ENCODE results near the gene PRRG1. TPM values are rescaled to one million over a fixed set of nuclear protein-coding genes. Genes with fewer than 3 reads are reported as not detected.

The PRRG1 gene
- total and polyA plus RNA-seq, 2 donors from 2014 or later = 5.8 to 23.4 TPM

- Histone ChIP-seq H3K9me3 (ENCODE audit: control insufficient read depth in 2 of 3, insufficient read depth in 1 of 3, low read length in 3 of 3) (no peaks in the 10 kb centered on the region), H3K36me3 (ENCODE audit: control insufficient read depth in 2 of 3, insufficient read depth in 3 of 3, low read length in 3 of 3) (no peaks in the 10 kb centered on the region), H3K27ac (ENCODE audit: low read depth in 2 of 2, low read length in 2 of 2) (no peak overlapping the region), H3K9ac (ENCODE audit: low read length in 3 of 3) (no peak overlapping the region), H3K27me3 (ENCODE audit: control insufficient read depth, insufficient read depth, low read length) (no peaks in the 10 kb centered on the region), H3K4me1 (ENCODE audit: control insufficient read depth in 2 of 3, insufficient read depth in 2 of 3, low read depth in 1 of 3, low read length in 3 of 3) (no peaks in the 10 kb centered on the region), H3K4me3 (ENCODE audit: low read length in 3 of 3) (no peak overlapping the region)
- FAIRE-seq = no peak
- no peak for DNase-seq
- TF ChIP-seq, protein P1, sequence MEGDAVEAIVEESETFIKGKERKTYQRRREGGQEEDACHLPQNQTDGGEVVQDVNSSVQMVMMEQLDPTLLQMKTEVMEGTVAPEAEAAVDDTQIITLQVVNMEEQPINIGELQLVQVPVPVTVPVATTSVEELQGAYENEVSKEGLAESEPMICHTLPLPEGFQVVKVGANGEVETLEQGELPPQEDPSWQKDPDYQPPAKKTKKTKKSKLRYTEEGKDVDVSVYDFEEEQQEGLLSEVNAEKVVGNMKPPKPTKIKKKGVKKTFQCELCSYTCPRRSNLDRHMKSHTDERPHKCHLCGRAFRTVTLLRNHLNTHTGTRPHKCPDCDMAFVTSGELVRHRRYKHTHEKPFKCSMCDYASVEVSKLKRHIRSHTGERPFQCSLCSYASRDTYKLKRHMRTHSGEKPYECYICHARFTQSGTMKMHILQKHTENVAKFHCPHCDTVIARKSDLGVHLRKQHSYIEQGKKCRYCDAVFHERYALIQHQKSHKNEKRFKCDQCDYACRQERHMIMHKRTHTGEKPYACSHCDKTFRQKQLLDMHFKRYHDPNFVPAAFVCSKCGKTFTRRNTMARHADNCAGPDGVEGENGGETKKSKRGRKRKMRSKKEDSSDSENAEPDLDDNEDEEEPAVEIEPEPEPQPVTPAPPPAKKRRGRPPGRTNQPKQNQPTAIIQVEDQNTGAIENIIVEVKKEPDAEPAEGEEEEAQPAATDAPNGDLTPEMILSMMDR (IDR thresholded peaks at IDR 0.05; ENCODE audit: borderline replicate concordance, extremely low read depth, insufficient read depth) = no peak
- intact Hi-C loops (cut with DNase I) = no loop called here
Observed at GRCh38 chrX:37314531-37314930, 34.6 kb upstream of the PRRG1 start.

- H3K4me3 ChIP-seq (ENCODE audit: low read length in 3 of 3) = no peak overlapping the region
- TF ChIP-seq, protein P1 (IDR thresholded peaks at IDR 0.05; ENCODE audit: borderline replicate concordance, extremely low read depth, insufficient read depth) = no peak
- H3K9ac ChIP-seq (ENCODE audit: low read length in 3 of 3) = no peak overlapping the region
- intact Hi-C loops (cut with DNase I) = no loop called here
- H3K27me3 ChIP-seq (ENCODE audit: control insufficient read depth, insufficient read depth, low read length) = no peaks in the 10 kb centered on the region
- H3K4me1 ChIP-seq (ENCODE audit: control insufficient read depth in 2 of 3, insufficient read depth in 2 of 3, low read depth in 1 of 3, low read length in 3 of 3) = no peaks in the 10 kb centered on the region
- H3K9me3 ChIP-seq (ENCODE audit: control insufficient read depth in 2 of 3, insufficient read depth in 1 of 3, low read length in 3 of 3) = no peaks in the 10 kb centered on the region
- no peak for FAIRE-seq
- no peaks in the 10 kb centered on the region for H3K36me3 ChIP-seq (ENCODE audit: control insufficient read depth in 2 of 3, insufficient read depth in 3 of 3, low read length in 3 of 3)
- no peak overlapping the region for H3K27ac ChIP-seq (ENCODE audit: low read depth in 2 of 2, low read length in 2 of 2)
- no peak for DNase-seq
Observed at GRCh38 chrX:37315511-37316248, 33.5 kb upstream of the PRRG1 start.

DNA sequence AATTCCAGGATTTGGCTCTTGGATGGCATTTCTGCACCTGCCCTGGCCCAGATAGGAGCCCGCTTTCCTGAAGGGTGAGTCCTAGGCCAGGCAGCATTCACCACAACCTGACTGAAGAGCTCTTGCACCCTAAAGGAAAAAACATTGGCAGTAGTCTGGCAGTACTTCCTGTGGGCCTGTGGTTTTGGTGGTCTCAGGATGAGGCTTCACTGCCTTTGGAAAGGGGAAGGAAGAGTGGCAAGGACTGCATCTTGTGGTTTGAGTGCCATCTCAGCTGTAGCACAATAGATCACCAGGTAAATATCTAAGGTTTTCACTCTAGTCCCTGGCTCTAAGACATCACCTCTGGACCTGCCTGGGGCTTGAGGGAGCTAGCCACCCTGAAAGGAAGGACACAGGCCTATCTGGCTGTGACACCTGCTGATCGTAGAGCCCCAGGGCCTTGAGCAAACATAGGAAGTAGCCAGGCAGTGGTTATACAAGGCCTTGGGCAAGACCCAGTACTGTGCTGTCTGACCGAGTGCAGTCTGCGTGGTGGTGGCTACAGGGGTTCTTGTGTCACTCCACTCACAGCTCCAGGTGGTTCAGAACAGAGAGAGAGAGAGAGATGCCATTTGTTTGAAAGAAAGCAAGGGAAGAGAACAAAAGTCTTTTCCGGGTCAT is 28.5 kb upstream of the PRRG1 start:
- no peak overlapping the region for H3K4me3 ChIP-seq (ENCODE audit: low read length in 3 of 3)
- no peak overlapping the region for H3K9ac ChIP-seq (ENCODE audit: low read length in 3 of 3)
- no peak overlapping the region for H3K27ac ChIP-seq (ENCODE audit: low read depth in 2 of 2, low read length in 2 of 2)
- TF ChIP-seq, protein P1 (IDR thresholded peaks at IDR 0.05; ENCODE audit: borderline replicate concordance, extremely low read depth, insufficient read depth) = no peak
- H3K4me1 ChIP-seq (ENCODE audit: control insufficient read depth in 2 of 3, insufficient read depth in 2 of 3, low read depth in 1 of 3, low read length in 3 of 3) = no peaks in the 10 kb centered on the region
- intact Hi-C loops (cut with DNase I) = no loop called here
- H3K36me3 ChIP-seq (ENCODE audit: control insufficient read depth in 2 of 3, insufficient read depth in 3 of 3, low read length in 3 of 3) = no peaks in the 10 kb centered on the region
- H3K27me3 ChIP-seq (ENCODE audit: control insufficient read depth, insufficient read depth, low read length) = no peaks in the 10 kb centered on the region
- FAIRE-seq (no peak), DNase-seq (no peak)
- H3K9me3 ChIP-seq (ENCODE audit: control insufficient read depth in 2 of 3, insufficient read depth in 1 of 3, low read length in 3 of 3) = no peaks in the 10 kb centered on the region
